ENCODE data around the gene ZSWIM1. TPM values are rescaled to one million over a fixed set of nuclear protein-coding genes. Genes with fewer than 3 reads are reported as not detected.
A peak's percentile ranks its signal among the peaks of the same experiment; 100 is the strongest.

ZSWIM1 gene
- total RNA-seq, 1 donor from 2014 or later = 12.6 TPM

DNA sequence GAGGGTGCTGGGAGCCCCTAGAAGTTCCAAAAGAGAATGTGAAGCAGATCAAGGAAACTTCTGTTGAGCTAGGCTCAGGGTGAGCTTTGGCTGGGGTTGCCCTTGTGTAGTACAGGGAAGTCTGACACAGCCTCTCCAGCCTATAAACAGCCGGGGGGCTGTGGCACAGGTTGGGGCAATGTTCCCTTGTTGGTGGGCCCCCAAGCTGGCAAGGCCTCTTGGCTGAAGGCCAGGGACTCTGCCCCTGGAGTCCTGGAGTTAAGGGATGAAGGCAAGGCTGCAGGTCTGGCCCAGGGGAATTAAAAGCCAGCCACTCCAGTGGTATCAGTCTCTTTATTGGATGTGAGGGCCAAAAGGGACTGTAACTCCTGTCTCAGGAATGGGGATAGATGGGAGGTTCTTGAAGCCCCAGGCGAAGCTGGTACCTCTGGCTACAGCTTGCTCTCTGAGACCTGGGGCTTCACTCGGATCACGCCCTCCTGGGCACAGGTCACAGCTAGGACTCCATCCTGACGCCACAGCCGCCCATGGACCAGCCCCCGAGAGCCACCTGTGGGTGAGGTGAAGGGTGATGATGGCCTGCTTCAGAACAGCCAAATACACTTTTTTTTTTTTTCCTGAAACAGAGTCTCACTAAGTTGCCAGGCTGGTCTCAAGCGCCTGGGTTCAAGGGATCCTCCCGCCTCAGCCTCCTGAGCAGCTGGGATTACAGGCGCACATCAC, 39.5 kb upstream of the ZSWIM1 start:
- no peak for DNase-seq (ENCODE audit: low spot score)
- no peak for TF ChIP-seq CTCF (IDR thresholded peaks at IDR 0.05; ENCODE audit: unreplicated experiment)
- no peak overlapping the region for H3K27ac Mint-ChIP-seq (ENCODE audit: unreplicated experiment)
- no peak overlapping the region for H3K4me3 Mint-ChIP-seq (ENCODE audit: unreplicated experiment)
- peaks cover 15% of the 10 kb centered on the region for H3K36me3 Mint-ChIP-seq (ENCODE audit: low read depth, unreplicated experiment)
- no peaks in the 10 kb centered on the region for H3K9me3 Mint-ChIP-seq (ENCODE audit: unreplicated experiment)
- H3K27me3 Mint-ChIP-seq (ENCODE audit: unreplicated experiment) = no peaks in the 10 kb centered on the region
- no peaks in the 10 kb centered on the region for H3K4me1 Mint-ChIP-seq (ENCODE audit: unreplicated experiment)

GRCh38 chr20:45842169-45842812, 38.7 kb upstream of the ZSWIM1 start:
- no peaks in the 10 kb centered on the region for H3K27me3 Mint-ChIP-seq (ENCODE audit: unreplicated experiment)

DNA sequence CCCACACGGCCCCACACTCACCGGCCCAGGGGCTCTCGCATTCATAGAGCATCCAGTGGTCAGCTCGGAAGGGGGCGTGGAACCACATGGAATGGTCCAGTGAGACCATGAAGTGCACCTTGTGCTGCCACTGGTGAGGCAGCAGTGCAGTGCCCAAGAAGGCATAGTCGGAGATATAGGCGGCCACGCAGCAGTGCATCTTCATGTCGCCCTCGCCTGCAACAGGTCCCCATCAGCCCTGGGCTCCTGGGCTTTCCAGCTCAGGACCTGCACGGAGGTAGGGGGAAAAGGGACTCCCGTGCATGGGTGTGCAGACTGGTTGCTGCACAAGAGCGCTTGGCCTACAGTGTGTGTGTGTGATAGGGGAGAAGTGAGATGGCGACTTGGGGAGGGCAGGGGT, 37.5 kb upstream of the ZSWIM1 start:
- peaks cover 17% of the 10 kb centered on the region for H3K36me3 Mint-ChIP-seq (ENCODE audit: low read depth, unreplicated experiment)
- H3K4me3 Mint-ChIP-seq (ENCODE audit: unreplicated experiment) = peak overlapping the region; percentile 62
- DNase-seq (ENCODE audit: low spot score) = no peak
- no peak for TF ChIP-seq CTCF (IDR thresholded peaks at IDR 0.05; ENCODE audit: unreplicated experiment)
- no peaks in the 10 kb centered on the region for H3K27me3 Mint-ChIP-seq (ENCODE audit: unreplicated experiment)
- no peak overlapping the region for H3K27ac Mint-ChIP-seq (ENCODE audit: unreplicated experiment)
- H3K4me1 Mint-ChIP-seq (ENCODE audit: unreplicated experiment) = no peaks in the 10 kb centered on the region
- H3K9me3 Mint-ChIP-seq (ENCODE audit: unreplicated experiment) = no peaks in the 10 kb centered on the region

More at GRCh38 chr20:45842169-45842812, 38.7 kb upstream of the ZSWIM1 start:
- H3K36me3 Mint-ChIP-seq (ENCODE audit: low read depth, unreplicated experiment) = peaks cover 15% of the 10 kb centered on the region
- no peak overlapping the region for H3K27ac Mint-ChIP-seq (ENCODE audit: unreplicated experiment)
- H3K9me3 Mint-ChIP-seq (ENCODE audit: unreplicated experiment) = no peaks in the 10 kb centered on the region
- no peak for DNase-seq (ENCODE audit: low spot score)
- no peak for TF ChIP-seq CTCF (IDR thresholded peaks at IDR 0.05; ENCODE audit: unreplicated experiment)
- H3K4me1 Mint-ChIP-seq (ENCODE audit: unreplicated experiment) = no peaks in the 10 kb centered on the region
- H3K4me3 Mint-ChIP-seq (ENCODE audit: unreplicated experiment) = no peak overlapping the region

- Mint-ChIP-seq H3K27me3 (ENCODE audit: unreplicated experiment) (no peaks in the 10 kb centered on the region), H3K36me3 (ENCODE audit: low read depth, unreplicated experiment) (peaks cover 31% of the 10 kb centered on the region), H3K9me3 (ENCODE audit: unreplicated experiment) (no peaks in the 10 kb centered on the region)
Measured at GRCh38 chr20:45845452-45845851, 35.6 kb upstream of the ZSWIM1 start.

More at GRCh38 chr20:45845452-45845851, 35.6 kb upstream of the ZSWIM1 start:
- H3K4me1 Mint-ChIP-seq (ENCODE audit: unreplicated experiment) = no peaks in the 10 kb centered on the region
- no peak overlapping the region for H3K4me3 Mint-ChIP-seq (ENCODE audit: unreplicated experiment)
- H3K27ac Mint-ChIP-seq (ENCODE audit: unreplicated experiment) = no peak overlapping the region
- DNase-seq (ENCODE audit: low spot score) = no peak
- TF ChIP-seq CTCF (IDR thresholded peaks at IDR 0.05; ENCODE audit: unreplicated experiment) = no peak
